Mammary epithelial cell (primary cell): ENCODE data around the gene SLC25A52.

Experiments
- CTCF ChIP-seq, 2 donors: IDR thresholded peaks in 1 of 2; conservative IDR thresholded peaks in 1 of 2; 2 replicates each; pipeline ENCODE4 v1.5.1; 2011 to 2012; ENCODE audit warnings: inconsistent platforms in 2 of 2, low read length in 2 of 2, mild to moderate bottlenecking in 2 of 2, control low read depth in 1 of 2, low read depth in 1 of 2; ENCODE audit not compliant: insufficient read depth in 1 of 2; ENCODE audit errors: extremely low read depth in 1 of 2
- EZH2 ChIP-seq: IDR thresholded peaks from 2 replicates; pipeline ENCODE4 v1.6.1; 2012; ENCODE audit warnings: low read length, inconsistent platforms, borderline replicate concordance

DNA sequence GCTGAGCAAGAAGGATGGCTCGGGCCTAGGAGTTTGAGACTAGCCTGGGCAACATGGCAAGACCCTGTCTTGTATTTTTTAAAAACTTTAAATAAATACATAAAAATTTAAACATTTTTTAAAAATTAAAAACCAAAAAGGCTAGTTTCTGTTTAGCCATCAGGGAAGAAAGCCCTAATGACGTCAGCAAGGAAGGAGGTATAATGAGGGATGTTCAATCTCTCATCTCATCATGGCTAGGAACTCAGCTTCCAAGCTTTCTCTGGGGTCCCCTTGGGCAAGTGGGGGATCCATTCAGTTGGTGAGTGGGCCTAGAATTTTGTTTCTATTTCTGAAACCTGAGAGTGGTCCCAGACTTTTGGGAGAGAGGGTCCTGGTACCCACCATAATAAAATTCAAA lies 35.1 kb upstream of the SLC25A52 start:
- TF ChIP-seq CTCF (conservative IDR thresholded peaks at IDR 0.05 in 1 of 2, IDR thresholded peaks at IDR 0.05 in 1 of 2; ENCODE audit: extremely low read depth in 1 of 2, insufficient read depth in 1 of 2, low read depth in 1 of 2, low read length in 2 of 2) (no peak), EZH2 (no peak)
